GM12873 (cell line): Measurements from ENCODE around the gene SHC3.

Experiments used
- CTCF ChIP-seq: IDR thresholded peaks from 2 replicates; pipeline ENCODE4 v1.5.1; 2012; ENCODE audit warnings: low read depth, mild to moderate bottlenecking, moderate library complexity, low read length, control low read depth; ENCODE audit not compliant: insufficient read depth; ENCODE audit errors: missing control alignments

Gene SHC3

DNA sequence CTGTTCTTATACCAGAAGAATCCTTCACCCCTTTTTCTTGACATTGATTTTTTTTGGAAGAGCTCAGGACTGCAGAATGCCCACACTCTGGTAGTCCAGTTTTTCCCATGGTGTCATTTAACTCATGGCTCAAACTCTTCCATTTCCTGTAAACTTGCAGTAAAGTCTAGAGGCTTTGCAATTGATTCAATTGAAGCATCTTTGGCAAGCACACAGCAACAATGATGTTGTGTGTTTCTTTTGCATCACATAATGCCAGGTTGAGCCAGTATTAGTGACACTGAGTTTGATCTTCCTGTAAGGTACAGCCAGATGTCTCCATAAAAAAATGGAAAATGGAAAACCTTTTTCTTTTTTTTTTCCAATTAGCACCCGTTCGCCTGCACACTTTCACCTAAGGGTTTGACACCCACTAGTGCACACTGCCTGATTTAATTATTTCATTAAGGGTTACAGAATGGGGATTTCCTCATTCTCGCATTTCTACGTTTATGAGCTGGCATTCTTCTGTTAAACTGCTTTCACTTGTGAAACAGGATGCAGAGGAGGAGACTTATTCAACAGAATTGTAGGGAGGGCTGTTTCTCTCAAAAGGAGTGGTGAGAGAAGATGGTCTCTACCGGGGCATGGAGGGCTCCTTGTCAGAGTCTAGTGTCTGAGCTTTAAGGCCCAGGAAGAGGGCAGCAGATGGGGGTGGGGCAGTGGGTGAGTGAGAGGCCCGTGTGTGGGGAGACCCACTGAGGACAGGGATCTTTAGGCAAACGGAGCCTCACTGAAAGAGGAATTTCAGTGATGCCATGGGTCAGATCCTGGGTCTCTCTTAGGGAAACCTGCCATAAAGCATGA is 189.6 kb downstream of the SHC3 start:
- TF ChIP-seq CTCF, result no peak

DNA sequence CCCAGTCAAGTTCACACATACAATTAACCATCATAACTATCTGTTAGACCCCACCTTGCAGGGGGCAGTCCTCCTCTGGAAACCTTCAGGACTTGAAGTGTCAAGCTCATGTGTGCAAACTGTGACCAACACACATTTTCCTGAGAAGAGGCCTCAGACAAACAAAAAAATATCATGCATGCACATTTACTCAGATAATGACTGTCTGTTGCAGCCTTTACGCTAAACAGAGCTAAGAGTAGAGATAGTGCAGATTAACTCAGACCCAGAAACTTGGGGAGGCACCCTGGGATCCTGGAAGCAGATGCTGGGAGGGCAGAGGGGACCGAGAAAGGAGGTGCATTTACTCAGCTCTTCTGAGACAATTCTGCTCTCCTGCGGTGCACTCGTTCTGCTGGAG is 191.0 kb downstream of the SHC3 start:
- no peak for TF ChIP-seq CTCF

- TF ChIP-seq CTCF, result no peak
Measured at GRCh38 chr9:88986776-88987175, 191.8 kb downstream of the SHC3 start.

DNA sequence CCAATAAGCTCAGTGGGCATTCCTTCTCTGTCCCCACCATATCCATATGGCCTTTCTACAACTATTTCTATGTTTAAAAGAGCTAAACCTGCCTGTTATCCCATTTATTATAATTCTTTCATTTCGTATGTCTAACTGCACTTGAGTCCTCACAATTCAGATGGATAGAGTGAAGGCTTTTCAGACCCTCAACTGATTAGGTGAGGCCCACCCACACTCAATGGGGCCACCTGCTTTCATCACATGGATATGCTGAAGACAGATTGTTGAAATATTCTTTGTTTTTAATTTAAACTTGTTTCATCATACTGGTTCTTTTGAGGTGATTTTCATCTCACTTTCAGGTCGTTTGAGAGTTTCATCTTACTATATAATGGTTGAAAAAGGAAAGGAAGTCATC is 193.0 kb downstream of the SHC3 start:
- TF ChIP-seq CTCF, result no peak

GRCh38 chr9:88984543-88984883 is 194.1 kb downstream of the SHC3 start:
- no peak for TF ChIP-seq CTCF

GRCh38 chr9:88983865-88984542 is 194.6 kb downstream of the SHC3 start:
- no peak for TF ChIP-seq CTCF

GRCh38 chr9:88980740-88981203 is 197.8 kb downstream of the SHC3 start:
- no peak for TF ChIP-seq CTCF
